Activated T-cell treated with anti-CD3 and anti-CD28 coated beads for 24 hours (primary cell): Measurements from ENCODE around the gene CBLC.

Source experiments
- DNase-seq: peaks from one replicate; pipeline ENCODE4 v3.0.0-alpha.2; 2020; ENCODE audit warnings: low read depth

CBLC gene, protein sequence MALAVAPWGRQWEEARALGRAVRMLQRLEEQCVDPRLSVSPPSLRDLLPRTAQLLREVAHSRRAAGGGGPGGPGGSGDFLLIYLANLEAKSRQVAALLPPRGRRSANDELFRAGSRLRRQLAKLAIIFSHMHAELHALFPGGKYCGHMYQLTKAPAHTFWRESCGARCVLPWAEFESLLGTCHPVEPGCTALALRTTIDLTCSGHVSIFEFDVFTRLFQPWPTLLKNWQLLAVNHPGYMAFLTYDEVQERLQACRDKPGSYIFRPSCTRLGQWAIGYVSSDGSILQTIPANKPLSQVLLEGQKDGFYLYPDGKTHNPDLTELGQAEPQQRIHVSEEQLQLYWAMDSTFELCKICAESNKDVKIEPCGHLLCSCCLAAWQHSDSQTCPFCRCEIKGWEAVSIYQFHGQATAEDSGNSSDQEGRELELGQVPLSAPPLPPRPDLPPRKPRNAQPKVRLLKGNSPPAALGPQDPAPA

DNA sequence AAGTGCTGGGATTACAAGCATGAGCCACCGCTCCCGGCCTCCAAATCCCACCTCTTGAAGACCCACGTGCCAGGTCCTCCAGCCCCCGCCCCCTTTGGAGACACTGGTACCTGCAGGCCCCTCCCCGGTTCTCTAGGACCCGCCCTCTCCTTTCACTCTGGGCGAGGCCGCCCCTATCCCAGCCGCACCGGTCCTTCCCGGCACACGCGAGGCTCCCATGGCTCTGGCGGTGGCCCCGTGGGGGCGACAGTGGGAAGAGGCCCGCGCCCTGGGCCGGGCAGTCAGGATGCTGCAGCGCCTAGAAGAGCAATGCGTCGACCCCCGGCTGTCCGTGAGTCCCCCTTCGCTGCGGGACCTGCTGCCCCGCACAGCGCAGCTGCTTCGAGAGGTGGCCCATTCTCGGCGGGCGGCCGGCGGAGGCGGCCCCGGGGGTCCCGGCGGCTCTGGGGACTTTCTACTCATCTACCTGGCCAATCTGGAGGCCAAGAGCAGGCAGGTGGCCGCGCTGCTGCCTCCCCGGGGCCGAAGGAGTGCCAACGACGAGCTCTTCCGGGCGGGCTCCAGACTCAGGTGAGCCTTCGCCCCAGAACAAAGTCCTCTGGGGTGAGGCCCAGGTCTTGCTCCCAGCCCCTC, at the start of gene CBLC:
Gene CBLC, plus strand, starts transcription at position 176 of the 633 bp plus-strand sequence. Its CDS starts 42 bp downstream, at position 218.
- DNase-seq: no peak

DNA sequence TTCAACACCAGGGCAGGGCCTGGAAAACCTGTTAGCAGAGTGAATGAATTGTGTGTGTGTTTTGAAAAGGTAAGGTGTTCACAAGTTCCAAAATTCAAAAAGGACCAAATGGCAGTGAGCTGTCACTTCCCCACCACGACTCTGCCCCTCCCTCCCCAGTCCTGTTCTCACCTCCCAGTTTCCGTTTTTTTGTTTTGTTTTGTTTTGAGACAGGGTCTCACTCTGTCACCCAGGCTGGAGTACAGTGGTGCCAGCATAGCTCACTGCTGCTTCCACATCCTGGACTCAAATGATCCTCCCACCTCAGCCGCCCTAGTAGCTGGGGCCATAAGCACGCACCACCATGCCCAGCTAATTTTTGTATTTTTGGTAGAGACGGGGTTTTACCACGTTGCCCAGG, 49.5 kb upstream of the CBLC start:
- DNase-seq: no peak

DNA sequence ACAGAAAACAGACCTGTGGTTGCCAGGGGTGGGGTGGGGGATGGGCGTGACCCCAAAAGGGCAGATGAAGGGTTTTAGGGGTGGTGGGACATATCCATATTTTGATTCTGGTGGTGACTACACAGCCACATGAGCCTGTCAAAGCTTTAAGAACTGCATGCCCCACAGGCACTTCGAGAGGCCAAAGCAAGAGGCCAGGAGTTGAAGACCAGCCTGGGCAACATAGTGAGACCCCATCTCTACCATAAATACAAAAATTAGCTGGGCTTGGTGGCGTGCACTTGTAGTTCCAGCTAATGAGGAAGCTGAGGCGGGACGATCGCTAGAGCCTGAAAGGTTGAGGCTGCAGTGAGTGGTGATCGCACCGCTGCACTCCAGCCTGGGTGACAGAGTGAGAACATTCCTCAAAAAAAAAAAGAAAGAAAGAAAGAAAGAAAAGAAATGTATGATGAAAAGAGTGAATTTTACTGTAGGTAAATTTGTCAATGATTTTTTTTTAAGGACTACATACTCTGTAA, 48.1 kb upstream of the CBLC start:
- no peak for DNase-seq

DNA sequence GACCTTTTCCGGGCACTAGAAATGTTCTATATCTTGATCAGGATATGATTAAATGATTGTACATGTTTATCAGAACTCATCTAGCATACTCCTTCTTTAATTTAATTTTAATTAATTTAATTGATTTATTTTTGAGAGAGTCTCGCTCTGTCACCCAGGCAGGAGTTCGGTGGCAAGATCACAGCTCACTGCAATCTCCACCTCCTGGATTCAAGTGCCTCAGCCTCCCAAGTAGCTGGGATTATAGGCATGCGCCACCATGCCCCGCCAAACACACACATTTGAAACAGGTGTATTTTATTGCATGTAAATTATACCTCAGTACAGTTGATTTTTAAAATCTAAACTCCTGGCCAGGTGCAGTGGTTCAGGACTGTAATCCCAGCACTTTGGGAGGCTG, 46.6 kb upstream of the CBLC start:
- DNase-seq: no peak

DNA sequence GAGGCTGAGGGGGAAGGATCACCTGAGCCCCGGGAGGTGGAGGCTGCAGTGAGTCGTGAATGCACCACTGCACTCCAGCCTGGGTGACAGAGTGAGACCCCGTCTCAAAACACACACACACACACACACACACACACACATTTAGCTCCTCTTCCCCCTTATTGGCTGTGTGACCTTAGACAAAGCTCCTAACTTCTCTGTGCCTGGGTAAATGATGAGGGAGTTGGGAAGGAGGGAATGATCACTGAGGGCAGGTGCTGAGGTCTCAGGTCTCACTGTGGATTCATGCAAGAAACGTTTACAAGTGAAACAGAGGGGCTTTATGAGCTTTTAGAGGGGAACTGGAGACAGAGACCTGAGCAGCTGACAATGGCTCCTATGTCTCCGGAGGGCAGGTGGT, 46.1 kb upstream of the CBLC start:
- DNase-seq: no peak

DNA sequence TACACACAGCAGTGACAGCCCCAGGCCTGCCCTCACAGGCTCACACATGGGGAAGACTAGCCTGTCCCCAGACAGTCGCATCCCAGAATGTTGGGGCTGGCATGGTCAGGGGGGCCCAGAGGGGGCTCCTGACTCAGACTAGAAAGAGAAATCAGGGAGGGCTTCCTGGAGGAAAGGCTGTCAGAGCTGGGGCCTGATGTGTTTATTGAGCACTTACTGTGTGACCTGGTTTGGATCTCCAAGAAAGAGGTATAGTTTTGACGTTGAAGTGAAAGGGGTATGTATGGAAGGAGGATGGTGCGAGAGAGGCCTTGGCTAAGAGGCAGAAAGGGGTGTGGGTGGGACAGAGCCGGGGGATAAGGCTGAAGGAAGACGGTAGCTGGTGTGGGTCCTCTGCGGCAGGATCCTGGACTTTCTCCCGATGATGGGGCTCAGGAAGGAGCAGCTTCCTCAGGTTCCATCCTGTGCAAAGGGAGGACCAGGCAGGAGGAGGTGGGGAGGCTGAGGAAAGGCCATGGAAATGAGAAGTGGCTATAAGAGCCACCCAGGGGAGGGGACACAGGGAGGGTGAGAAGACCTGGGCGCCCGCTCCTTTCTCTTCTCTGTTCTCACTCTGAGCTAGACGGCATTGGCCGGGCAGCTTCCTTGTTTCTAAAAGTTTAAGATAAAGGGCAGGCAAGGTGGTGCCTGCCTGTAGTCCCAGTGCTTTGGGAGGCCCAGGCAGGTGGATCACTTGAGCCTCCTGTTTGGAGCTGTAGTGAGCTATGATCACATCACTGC, 45.3 kb upstream of the CBLC start:
- DNase-seq: no peak

DNA sequence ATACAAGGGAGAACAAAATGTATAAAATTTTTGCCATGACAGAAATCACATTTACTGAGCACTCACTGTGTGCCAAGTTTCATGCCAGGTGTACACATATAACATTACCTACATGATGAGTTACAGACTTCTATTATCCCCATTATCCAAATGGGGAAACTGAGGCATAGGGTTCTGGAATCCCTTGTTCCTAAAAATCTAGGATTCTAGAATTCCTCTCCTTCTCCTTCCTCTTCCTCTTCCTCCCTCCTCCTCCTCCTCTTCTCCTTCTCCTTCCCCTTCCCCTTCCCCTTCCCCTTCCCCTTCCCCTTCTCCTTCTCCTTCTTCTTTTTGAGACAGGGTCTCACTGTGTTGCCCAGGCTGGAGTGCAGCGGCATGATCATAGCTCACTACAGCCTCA, 43.3 kb upstream of the CBLC start:
- no peak for DNase-seq

DNA sequence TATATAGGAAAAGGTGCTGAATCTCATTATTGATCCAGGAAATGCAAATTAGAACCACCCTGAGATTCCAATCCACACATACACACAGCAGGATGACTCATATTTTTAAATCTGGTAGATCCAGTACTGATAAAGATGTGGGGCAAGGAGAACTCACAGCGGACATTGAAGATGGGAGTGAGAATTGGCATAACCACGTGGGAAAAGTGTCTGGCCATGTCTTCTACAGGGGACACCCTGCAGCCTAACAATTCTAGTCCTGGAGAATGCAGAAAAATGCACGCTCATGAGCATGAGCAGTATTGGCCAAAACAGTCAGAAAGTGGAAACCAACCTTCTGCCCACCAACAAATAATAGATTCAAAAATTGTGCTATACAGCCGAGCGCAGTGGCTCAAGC, 42.7 kb upstream of the CBLC start:
- DNase-seq: no peak

DNA sequence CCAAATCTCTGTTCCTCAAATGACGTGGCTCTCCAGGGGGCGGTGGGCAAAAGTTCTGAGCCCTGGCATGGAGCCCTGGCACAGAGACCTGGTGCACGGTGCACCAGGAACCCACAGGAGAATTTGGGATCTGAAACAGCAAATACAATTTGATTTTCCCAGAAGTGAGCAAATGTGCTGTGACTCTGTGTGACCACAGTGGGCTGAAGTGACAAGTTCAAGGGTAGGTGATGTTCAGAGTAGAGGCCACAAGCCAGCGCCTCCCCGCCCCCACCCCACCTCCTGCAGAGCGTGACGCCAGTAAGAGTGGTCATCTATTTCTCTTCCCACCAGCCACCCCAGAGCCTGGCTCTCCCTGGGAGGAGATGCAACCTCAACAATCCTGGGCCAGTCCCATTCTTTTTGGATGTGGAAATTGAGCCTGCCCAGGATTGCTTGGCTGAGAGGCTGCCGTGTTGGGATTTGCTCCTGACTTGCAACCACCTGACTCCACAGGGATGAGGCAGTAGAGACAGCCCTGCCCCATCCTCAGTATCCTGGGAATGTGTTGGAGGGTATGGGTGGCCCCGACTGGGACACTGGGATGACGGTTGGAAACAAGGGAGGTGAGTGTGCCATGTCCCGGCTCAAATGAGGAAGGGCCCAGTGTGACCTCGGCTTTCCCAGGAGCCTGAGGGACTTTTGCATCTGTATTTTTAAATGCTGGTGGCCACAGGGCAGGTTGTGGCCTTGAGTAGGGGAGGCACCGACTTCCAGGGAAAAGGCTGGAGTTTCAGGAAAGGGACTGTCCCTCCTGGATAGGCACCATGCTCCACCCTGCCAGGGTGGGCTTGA, 40.2 kb upstream of the CBLC start:
- no peak for DNase-seq

DNA sequence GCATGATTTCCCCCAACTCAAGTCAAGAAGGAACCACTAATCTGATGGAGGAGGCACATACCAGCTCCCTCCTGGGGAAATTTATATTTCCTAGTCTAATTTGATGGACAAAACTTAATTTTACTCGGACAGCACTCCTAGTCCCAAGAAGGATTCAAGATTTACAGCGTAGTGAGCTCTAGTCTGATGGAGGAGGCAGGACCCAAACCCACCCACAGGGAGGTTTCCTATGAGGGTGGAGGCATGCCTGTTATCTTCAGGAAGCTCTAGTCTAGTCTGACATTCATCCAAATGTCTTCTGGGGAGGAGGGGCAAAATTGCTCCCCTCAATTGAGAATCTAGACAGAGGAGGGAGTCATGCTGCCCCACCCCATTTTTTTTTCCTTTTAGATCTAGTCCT, 39.6 kb upstream of the CBLC start:
- DNase-seq: no peak

DNA sequence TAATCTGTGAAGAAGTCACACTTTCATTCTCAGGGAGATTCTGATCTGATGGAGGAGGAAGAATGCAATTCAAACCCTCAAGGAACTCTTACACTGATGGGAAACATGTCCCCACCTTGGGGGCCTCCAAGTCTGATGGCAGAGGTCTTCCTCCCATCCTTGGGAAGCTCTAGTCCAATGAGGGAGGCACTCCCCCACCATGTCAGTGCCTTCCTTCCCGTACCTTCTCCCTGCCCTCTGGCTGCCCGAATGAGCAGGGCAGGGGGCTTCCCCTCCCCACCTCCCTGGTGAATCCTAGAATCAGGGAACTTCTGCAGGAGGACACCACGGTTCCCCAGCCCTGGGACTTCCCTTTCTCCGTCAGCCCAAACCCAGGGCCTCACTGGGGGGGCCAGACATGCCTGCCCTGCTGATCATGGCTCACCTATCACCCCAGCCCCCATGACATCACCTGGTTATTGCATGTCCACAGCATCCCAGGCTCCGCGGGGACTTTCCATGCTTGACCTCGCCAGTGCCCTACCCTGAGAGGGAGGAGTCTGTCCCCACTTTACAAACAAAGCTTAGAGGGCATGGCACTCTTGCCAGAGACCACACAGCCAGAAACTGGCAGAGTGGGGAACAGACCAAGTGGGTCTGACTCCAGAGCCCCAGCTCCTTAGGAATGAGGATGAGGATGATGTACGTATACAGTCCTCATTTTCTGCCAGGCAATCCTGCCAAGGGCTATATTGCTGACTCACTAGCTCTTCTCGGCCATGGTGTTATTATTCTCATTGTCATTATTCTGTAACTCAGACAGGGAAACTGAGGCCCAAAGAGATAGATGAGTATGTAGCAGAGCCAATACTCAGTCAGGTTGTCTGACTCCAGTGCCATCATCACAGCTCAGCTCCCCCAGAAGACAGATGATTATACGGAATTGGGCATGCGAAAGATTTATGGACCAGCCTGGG, 38.8 kb upstream of the CBLC start:
- no peak for DNase-seq

DNA sequence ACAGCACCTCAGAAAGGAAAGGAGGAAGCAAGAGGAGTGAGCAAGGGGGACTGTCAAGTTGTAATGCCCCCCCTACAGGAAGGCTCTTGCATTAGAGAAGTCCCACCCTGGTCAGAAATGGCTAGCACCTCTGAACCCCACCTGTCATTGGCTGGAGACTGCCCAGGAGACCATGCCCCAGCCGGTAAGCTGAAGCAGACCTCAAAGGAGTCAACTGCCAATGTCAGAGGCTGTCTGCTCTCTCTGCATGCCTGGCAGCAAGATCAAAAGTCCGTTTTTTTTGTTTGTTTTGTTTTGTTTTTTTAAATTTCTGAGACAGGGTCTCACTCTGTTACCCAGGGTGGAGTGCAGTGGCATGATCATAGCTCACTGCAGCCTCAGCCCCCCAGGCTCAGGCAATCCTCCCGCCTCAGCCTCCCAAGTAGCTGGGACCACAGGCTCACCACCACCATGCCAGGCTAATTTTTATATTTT, 37.3 kb upstream of the CBLC start:
- DNase-seq: no peak

DNA sequence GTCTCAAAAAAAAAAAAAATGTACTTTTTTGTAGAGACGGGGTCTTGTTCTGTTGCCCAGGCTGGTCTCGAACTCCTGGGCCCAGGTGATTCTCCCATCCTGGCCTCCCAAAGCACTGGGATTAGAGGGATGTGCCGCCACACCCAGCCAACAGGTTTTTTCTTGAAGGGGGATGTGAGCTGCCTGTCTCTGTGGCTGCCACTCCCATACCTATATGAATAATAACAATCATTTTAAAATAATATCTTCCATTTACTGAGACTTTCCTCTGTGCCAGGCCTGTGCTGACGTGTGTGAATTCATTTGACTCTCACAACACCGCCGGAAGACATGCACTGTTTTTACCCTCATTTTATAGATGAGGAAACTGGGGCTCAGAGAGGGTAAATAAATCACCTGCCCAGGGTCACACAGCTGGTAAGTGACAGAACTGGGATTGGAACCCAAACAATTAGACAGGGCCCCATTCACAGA, 36.4 kb upstream of the CBLC start:
- DNase-seq: no peak

DNA sequence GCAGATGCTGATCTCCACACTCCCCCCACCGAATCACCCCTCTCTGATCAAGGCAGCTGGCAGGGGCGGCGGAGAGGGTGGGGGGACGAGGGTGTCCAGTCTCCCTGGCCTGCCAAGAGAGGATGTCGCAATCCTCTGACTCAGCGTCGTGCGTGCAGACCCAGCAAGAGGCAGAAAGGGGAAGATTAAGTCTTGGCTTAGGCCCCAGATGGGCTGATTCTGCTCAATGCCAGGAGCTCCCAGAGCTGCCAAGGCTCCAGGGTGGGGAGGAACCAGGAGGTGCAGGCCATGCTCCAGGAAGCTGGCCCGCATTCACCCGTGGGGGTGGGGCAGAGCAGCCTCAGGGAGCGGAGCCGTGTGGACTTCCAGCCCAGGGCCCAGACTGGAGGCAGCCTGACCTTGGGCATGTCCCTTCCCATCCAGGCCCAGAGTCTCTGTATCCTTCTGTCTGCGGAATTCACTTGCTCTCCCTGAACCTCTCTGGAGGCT, 35.8 kb upstream of the CBLC start:
- no peak for DNase-seq

DNA sequence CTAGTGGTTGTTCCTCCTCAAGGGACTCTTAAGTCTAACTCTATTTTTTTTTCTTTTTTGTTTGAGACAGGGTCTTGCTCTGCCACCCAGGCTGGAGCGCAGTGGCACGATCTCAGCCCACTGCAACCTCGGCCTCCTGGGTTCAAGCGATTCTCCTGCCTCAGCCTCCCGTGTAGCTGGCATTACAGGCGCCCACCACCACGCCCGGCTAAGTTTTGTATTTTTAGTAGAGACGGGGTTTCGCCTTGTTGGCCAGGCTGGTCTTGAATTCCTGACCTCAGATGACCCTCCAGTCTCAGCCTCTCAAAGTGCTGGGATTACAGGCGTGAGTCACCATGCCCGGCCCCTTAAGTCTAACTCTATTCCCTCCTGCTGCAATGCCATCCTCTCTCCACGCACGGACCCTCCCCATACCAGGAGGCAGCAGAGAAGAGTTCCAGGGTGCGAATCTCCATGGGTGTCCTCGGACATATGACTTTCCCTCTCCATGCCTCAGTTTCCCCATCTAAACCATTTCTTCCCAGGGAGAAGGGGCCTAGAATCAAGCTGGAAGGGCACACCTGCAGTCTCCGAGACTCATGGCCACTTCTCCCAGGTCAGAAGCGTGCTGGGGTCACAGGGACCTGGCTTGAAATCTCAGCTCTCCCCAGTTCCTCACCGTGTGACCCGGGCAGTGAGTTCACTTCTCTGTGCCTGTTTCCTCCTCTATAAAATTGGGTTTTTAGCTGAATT, 35.2 kb upstream of the CBLC start:
- no peak for DNase-seq

DNA sequence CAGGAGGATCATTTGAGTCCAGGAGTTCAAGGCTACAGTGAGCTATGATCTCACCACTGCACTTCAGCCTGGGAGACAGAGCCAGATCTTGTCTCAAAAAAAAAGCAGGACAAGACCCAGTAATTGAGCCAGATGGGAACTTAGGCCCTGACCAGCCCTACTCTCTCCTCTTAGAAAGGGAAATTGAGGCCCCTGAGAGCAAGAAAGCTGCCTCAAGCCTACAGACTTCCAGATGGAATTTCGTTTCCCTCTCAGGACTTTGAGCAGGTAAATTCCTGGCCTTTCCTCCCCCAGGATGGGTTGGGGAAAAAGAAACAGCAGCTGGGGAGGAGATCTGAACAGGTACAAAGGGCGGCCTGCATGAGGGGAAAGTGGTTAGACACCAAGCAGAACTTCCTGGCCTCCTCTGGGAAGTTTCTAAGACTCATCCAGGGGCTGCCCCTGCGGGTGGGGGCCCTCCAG, 32.8 kb upstream of the CBLC start:
- DNase-seq: no peak

DNA sequence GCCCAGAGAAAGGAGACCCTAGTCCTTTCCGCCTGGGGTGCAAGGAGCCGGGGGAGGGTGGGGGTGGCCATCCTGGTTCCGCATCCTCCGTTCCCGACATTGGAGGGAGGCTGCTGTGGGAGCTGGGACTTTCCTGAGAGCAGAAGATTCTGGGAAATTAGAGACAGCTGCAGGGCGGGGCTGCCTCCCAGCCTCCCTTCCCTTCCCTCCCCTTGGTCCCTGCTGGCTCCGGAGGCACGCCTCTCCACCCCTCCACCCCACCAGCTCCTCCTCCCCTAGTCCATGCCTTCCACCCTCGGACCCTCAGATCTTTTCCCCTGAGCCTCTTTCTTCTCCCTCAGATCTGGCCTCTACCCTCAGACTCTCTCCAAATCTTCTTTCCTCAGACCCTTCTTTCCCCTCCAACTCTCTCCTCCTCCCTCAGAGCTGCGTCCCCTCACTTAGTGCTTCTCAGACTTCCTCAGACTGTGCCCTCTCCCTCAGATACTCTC, 32.3 kb upstream of the CBLC start:
- DNase-seq: no peak

DNA sequence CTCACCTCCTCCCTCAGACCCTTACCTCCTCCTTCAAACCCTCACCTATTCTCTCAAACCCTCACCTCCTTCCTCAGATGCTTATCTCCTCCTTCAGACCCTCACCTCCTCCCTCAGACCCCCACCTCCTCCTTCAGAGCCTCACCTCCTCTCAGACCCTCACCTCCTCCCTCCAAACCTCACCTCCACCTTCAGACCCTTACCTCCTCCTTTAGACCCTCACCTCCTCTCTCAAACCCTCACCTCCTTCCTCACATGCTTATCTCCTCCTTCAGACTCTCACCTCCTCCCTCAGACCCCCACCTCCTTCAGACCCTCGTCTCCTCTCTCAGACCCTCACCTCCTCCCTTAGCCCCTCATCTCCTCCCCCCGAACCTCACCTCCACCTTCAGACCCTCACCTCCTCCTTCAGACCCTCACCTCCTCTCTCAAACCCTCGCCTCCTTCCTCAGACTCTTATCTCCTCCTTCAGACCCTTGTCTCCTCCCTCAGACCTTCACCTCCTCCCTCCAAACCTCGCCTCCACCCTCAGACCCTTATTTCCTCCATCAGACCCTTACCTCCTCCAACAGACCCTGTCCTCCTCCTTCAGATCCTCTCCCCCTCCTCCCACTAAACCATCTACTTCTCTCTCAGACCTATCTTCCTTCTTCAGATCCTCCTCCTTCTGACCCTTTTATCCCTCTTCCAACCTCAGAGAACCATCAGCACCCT, 31.6 kb upstream of the CBLC start:
- no peak for DNase-seq

DNA sequence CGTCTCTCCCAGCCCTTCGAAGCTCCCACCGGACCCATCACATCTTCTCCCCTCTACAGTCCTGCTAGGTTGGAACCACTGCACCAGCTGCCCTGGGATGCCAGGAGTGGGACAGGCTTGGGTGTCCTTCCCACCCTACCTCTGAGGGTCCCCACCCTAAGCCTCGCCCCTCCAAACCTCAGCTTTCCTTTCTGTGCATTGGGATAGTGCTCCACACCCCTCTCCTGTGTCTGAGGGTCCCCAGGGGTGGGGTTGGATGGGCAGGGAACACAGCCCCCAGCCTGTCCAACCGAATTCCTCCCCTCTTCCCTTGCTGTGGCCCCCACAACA, 31.1 kb upstream of the CBLC start:
- no peak for DNase-seq
